ENCODE results near the gene ELMO3. TPM values are rescaled to one million over a fixed set of nuclear protein-coding genes. Genes with fewer than 3 reads are reported as not detected.

The ELMO3 gene
- total RNA-seq, 1 experiment from 2014 or later, result 45.8 TPM

- Histone ChIP-seq H3K36me3 (ENCODE audit: control insufficient read depth in 1 of 2, insufficient read depth in 2 of 2, low read length in 2 of 2) (peaks cover 0 to 2% of the 10 kb centered on the region in 2 experiments; a peak in 1 of 4 replicates), H3K9me2 (ENCODE audit: insufficient read depth) (no peaks in the 10 kb centered on the region), H3K27me3 (ENCODE audit: insufficient read depth, low read length) (no peaks in the 10 kb centered on the region), H3K4me2 (ENCODE audit: low read length) (peak overlapping the region; percentile 94), H3K79me2 (ENCODE audit: insufficient read depth, low read length) (peaks cover 63% of the 10 kb centered on the region), H4K20me1 (ENCODE audit: insufficient read depth) (no peaks in the 10 kb centered on the region), H3K27ac (ENCODE audit: low read depth, low read length) (peak overlapping the region; percentile 92), H3K9ac (ENCODE audit: low read length) (peak overlapping the region; percentile 87), H3K4me3 (replicated peaks in 1 of 2; ENCODE audit: low read depth in 1 of 2, low read length in 2 of 2) (peak overlapping the region; percentile 71 to 92), H2AFZ (ENCODE audit: low read depth, low read length, poor library complexity, severe bottlenecking) (no peak overlapping the region), H3K9me3 (ENCODE audit: control insufficient read depth in 1 of 2, insufficient read depth in 1 of 2, low read depth in 1 of 2, low read length in 2 of 2) (no peaks in the 10 kb centered on the region), H3K4me1 (ENCODE audit: control insufficient read depth in 1 of 2, insufficient read depth in 2 of 2, low read length in 2 of 2) (peaks cover 56 to 89% of the 10 kb centered on the region in 2 experiments)
- peak; percentile 15 for ATAC-seq
- BruUV-seq (replicated peaks), result no TSS peak
- TF ChIP-seq POLR2AphosphoS5 (IDR thresholded peaks at IDR 0.05; ENCODE audit: low read depth, low read length), result peak; percentile 74
- peak; percentile 72 for TF ChIP-seq YY1 (IDR thresholded peaks at IDR 0.05; ENCODE audit: extremely low read depth, insufficient replicate concordance, low read depth, low read length)
- TF ChIP-seq SRF (IDR thresholded peaks at IDR 0.05; ENCODE audit: low read depth), result no peak
- intact Hi-C loops (cut with micrococcal nuclease), result loop anchor here (5.0 kb wide), 1 partner anchor 173 kb away; the partner anchor contains the start of gene ZDHHC1
- ChIA-PET POLR2A (interaction anchor here (0.9 to 1.9 kb wide), 6 partner anchors 12 to 46 kb away, joined by 3 to 8 read pairs (median 4); partner anchors contain the start of genes ELMO3 and TMEM208), CTCF (interaction anchor here (0.6 to 1.7 kb wide), 7 partner anchors 16 to 285 kb away, joined by 3 to 7 read pairs (median 3); partner anchors contain the start of genes ELMO3 and TMEM208), RAD21 (ENCODE audit: low non-redundant PET in 1 of 2, low total read pairs in 2 of 2, uncharacterized antibody in 2 of 2, unreplicated experiment in 2 of 2) (no interaction called here)
- DNase-seq (ENCODE audit: low read depth, low spot score), result peak; percentile 63
Measured at GRCh38 chr16:67244387-67245185, 45.7 kb downstream of the ELMO3 start.

GRCh38 chr16:67245186-67245585 is 46.3 kb downstream of the ELMO3 start:
- Histone ChIP-seq H3K79me2 (ENCODE audit: insufficient read depth, low read length) (peaks cover 57% of the 10 kb centered on the region), H2AFZ (ENCODE audit: low read depth, low read length, poor library complexity, severe bottlenecking) (no peak overlapping the region), H3K9me3 (ENCODE audit: control insufficient read depth in 1 of 2, insufficient read depth in 1 of 2, low read depth in 1 of 2, low read length in 2 of 2) (no peaks in the 10 kb centered on the region), H4K20me1 (ENCODE audit: insufficient read depth) (no peaks in the 10 kb centered on the region), H3K9ac (ENCODE audit: low read length) (peak overlapping the region; percentile 87), H3K36me3 (ENCODE audit: control insufficient read depth in 1 of 2, insufficient read depth in 2 of 2, low read length in 2 of 2) (no peaks in the 10 kb centered on the region), H3K27ac (ENCODE audit: low read depth, low read length) (peak overlapping the region; percentile 92), H3K4me1 (ENCODE audit: control insufficient read depth in 1 of 2, insufficient read depth in 2 of 2, low read length in 2 of 2) (peaks cover 56 to 86% of the 10 kb centered on the region in 2 experiments), H3K9me2 (ENCODE audit: insufficient read depth) (no peaks in the 10 kb centered on the region), H3K27me3 (ENCODE audit: insufficient read depth, low read length) (no peaks in the 10 kb centered on the region), H3K4me2 (ENCODE audit: low read length) (peak overlapping the region; percentile 94), H3K4me3 (replicated peaks in 1 of 2; ENCODE audit: low read depth in 1 of 2, low read length in 2 of 2) (peak overlapping the region; percentile 71 to 92)
- ChIA-PET CTCF (interaction anchor here (1.3 to 2.6 kb wide), 2 partner anchors 46 to 47 kb away, joined by 6 to 13 read pairs; partner anchors contain the start of gene ELMO3), RAD21 (ENCODE audit: low non-redundant PET in 1 of 2, low total read pairs in 2 of 2, uncharacterized antibody in 2 of 2, unreplicated experiment in 2 of 2) (interaction anchor here in 1 of 2 experiments (0.7 kb wide), 1 partner anchor 92 kb away, joined by 4 read pairs; no protein-coding TSS in a partner anchor), POLR2A (interaction anchor here (1.3 to 1.9 kb wide), 3 partner anchors 17 to 47 kb away, joined by 3 to 8 read pairs (median 5); partner anchors contain the start of genes ELMO3 and TMEM208)
- TF ChIP-seq EZH2phosphoT487 (IDR thresholded peaks at IDR 0.05; ENCODE audit: borderline replicate concordance) (no peak), TCF7L2 (IDR thresholded peaks at IDR 0.05; ENCODE audit: borderline replicate concordance, extremely low read depth, insufficient read depth, insufficient read length) (no peak), EZH2 (IDR thresholded peaks at IDR 0.05) (no peak), SIN3A (IDR thresholded peaks at IDR 0.05; ENCODE audit: low read depth) (no peak), CBX3 (IDR thresholded peaks at IDR 0.05; ENCODE audit: low read depth) (no peak), ELF1 (IDR thresholded peaks at IDR 0.05; ENCODE audit: borderline replicate concordance, low read depth) (no peak), EGR1 (IDR thresholded peaks at IDR 0.05; ENCODE audit: low read depth) (no peak), POLR2AphosphoS5 (IDR thresholded peaks at IDR 0.05; ENCODE audit: low read depth, low read length) (no peak)
- intact Hi-C loops (cut with micrococcal nuclease), result loop anchor here (5.0 kb wide), 1 partner anchor 172 kb away; the partner anchor contains the start of gene ZDHHC1
- ATAC-seq, result no peak
- DNase-seq (ENCODE audit: low read depth, low spot score), result no peak
- BruUV-seq (replicated peaks), result TSS peak; percentile 35

Data from HCT116 (cell line).